SK-N-MC (cell line): Measurements from ENCODE around the gene NHERF1.

Experiments used
- EZH2 ChIP-seq: fragments of 200-600 bp; sonication (generic); IDR thresholded peaks from one replicate; pipeline ENCODE4 v1.6.1; 2017; ENCODE audit warnings: antibody characterized with exemption
- POLR2AphosphoS5 ChIP-seq: IDR thresholded peaks from 2 replicates; pipeline ENCODE4 v1.6.1; 2012; ENCODE audit warnings: mild to moderate bottlenecking, low read depth, low read length, borderline replicate concordance

GRCh38 chr17:74736513-74737298, 11.7 kb upstream of the NHERF1 start, which contains the start of gene RAB37:
- TF ChIP-seq POLR2AphosphoS5 (no peak), EZH2 (no peak)
